GM12878 (cell line): ENCODE results near the gene GKN2. TPM values are rescaled to one million over a fixed set of nuclear protein-coding genes. Genes with fewer than 3 reads are reported as not detected.

Source experiments
- ATAC-seq: fragments of 200-7000 bp; cut with Tn5 transposase; 3 replicates; pipeline ENCODE4 v1.9.1; 2020; ENCODE audit warnings: mild to moderate bottlenecking, moderate library complexity
- BruUV-seq: library from RNA; stranded (reverse); fragments of 400-500 nt; replicated peaks from 2 replicates; lab custom pipeline; 2021; lab: Mats Ljungman, UMichigan
- CTCF ChIA-PET: fragments of 300-600 bp; sonication (Branson Sonifier 250); formaldehyde crosslinking; extraction: SDS; loops from one replicate; lab custom pipeline; 2021; ENCODE audit warnings: inconsistent platforms; lab: Yijun Ruan, JAX
- POLR2A ChIA-PET: fragments of 350-600 bp; formaldehyde crosslinking; extraction: SDS; loops from one replicate; lab custom pipeline; 2021; ENCODE audit warnings: inconsistent platforms; lab: Charles Lee
- RAD21 ChIA-PET: fragments of 300-600 bp; sonication (Branson Sonifier 250); formaldehyde crosslinking; loops from one replicate; lab custom pipeline; 2023; ENCODE audit warnings: antibody characterized with exemption; ENCODE audit not compliant: unreplicated experiment; lab: Charles Lee
- SMC1A ChIA-PET: fragments of 300-600 bp; sonication (Branson Sonifier 250); formaldehyde crosslinking; loops from one replicate; lab custom pipeline; 2023; ENCODE audit not compliant: unreplicated experiment, uncharacterized antibody; lab: Charles Lee
- DNase-seq: peaks from one replicate; pipeline ENCODE4 v3.0.0-alpha.2; 2011; ENCODE audit warnings: low read depth, low spot score
- FAIRE-seq: peaks from 3 replicates; lab custom pipeline; 2011; peaks lifted over from hg19 to GRCh38; lab: Jason Lieb, UNC
- H2AFZ ChIP-seq: 2 replicates; pipeline ENCODE4 v1.6.0; 2011; ENCODE audit warnings: low read depth, low read length, control low read depth; ENCODE audit not compliant: control insufficient read depth
- H3K27ac ChIP-seq: 2 replicates; pipeline ENCODE4 v1.5.1; 2011; ENCODE audit warnings: control low read depth; ENCODE audit not compliant: control insufficient read depth, insufficient read depth
- H3K27me3 ChIP-seq, 2 experiments: replicated peaks in 1 of 2; 2 replicates each; pipeline versions ENCODE4 v1.6.0 to v1.6.1; 2011; ENCODE audit warnings: low read length in 1 of 2; ENCODE audit not compliant: control insufficient read depth in 2 of 2, insufficient read depth in 2 of 2
- H3K36me3 ChIP-seq, 2 experiments: 2 replicates each; pipeline ENCODE4 v1.5.1; 2011; ENCODE audit warnings: low read length in 1 of 2; ENCODE audit not compliant: control insufficient read depth in 2 of 2, insufficient read depth in 2 of 2
- H3K4me1 ChIP-seq: 2 replicates; pipeline ENCODE4 v1.6.1; 2011; ENCODE audit warnings: mild to moderate bottlenecking, low read length, moderate library complexity, mixed read lengths; ENCODE audit not compliant: control insufficient read depth, insufficient read depth
- H3K4me2 ChIP-seq: 2 replicates; pipeline ENCODE4 v1.6.0; 2011; ENCODE audit warnings: control low read depth; ENCODE audit not compliant: control insufficient read depth, insufficient read depth
- H3K4me3 ChIP-seq: fragments of 200-600 bp; sonication (generic); 2 replicates; pipeline ENCODE4 v1.5.1; 2016
- H3K79me2 ChIP-seq: 2 replicates; pipeline ENCODE4 v1.6.0; 2011; ENCODE audit warnings: low read length; ENCODE audit not compliant: control insufficient read depth, insufficient read depth
- H3K9ac ChIP-seq: 2 replicates; pipeline ENCODE4 v1.8.0; 2011; ENCODE audit warnings: low read length, control low read depth, mixed read lengths; ENCODE audit not compliant: control insufficient read depth, insufficient read depth
- H3K9me3 ChIP-seq: replicated peaks from 3 replicates; pipeline ENCODE4 v1.5.1; 2011; ENCODE audit warnings: mild to moderate bottlenecking, low read length; ENCODE audit not compliant: control insufficient read depth, insufficient read depth
- H4K20me1 ChIP-seq: 2 replicates; pipeline ENCODE4 v1.6.0; 2011; ENCODE audit not compliant: control insufficient read depth, insufficient read depth
- ATF7 ChIP-seq: fragments of 450-650 bp; IDR thresholded peaks from 2 replicates; pipeline ENCODE4 v1.6.1; 2016; ENCODE audit warnings: low read depth, mild to moderate bottlenecking
- CBFB ChIP-seq: IDR thresholded peaks from 2 replicates; pipeline ENCODE4 v1.6.1; 2016; ENCODE audit warnings: antibody characterized with exemption, low read depth
- ESRRA ChIP-seq: IDR thresholded peaks from 2 replicates; pipeline ENCODE4 v1.6.1; 2012; ENCODE audit warnings: mild to moderate bottlenecking, low read length, improper control_type of control experiment
- HCFC1 ChIP-seq: fragments of 150-350 bp; IDR thresholded peaks from 2 replicates; pipeline ENCODE4 v1.6.1; 2014; ENCODE audit warnings: low read length
- NR2F1 ChIP-seq: fragments of 450-650 bp; conservative IDR thresholded peaks from 2 replicates; pipeline ENCODE4 v1.6.1; 2017; ENCODE audit warnings: mild to moderate bottlenecking
- POLR2AphosphoS2 ChIP-seq: IDR thresholded peaks from 2 replicates; pipeline ENCODE4 v1.6.1; 2011; ENCODE audit warnings: low read depth, mild to moderate bottlenecking, low read length, improper control_type of control experiment, moderate library complexity
- PRDM15 ChIP-seq: fragments of 450-650 bp; formaldehyde crosslinking; IDR thresholded peaks from 2 replicates; pipeline ENCODE4 v1.4.0; 2020; ENCODE audit warnings: mild to moderate bottlenecking, moderate library complexity
- SMARCA5 ChIP-seq: fragments of 450-650 bp; IDR thresholded peaks from 2 replicates; pipeline ENCODE4 v1.6.1; 2017; ENCODE audit warnings: mild to moderate bottlenecking
- STAT3 ChIP-seq: IDR thresholded peaks from 2 replicates; pipeline ENCODE4 v1.6.1; 2011; ENCODE audit warnings: low read depth, low read length, improper control_type of control experiment
- TARDBP ChIP-seq: IDR thresholded peaks from 2 replicates; pipeline ENCODE4 v1.6.1; 2016; ENCODE audit warnings: borderline replicate concordance
- WGBS: methylation state at CpG from one replicate; pipeline ENCODE4 v1.1.6; 2016; ENCODE audit warnings: low lambda C conversion rate; ENCODE audit not compliant: insufficient replicate concordance, insufficient coverage; ENCODE audit errors: missing lambda C conversion rate; 5-methylcytosine and 5-hydroxymethylcytosine counted together
- in situ Hi-C: fragments of 300-500 bp; cut with MboI; formaldehyde crosslinking; loops from 9 replicates; pipeline ENCODE4 v1.14.3; 2018; ENCODE audit warnings: mixed read lengths
- intact Hi-C: fragments of 100-400 bp; cut with micrococcal nuclease; formaldehyde crosslinking; loops from one replicate; pipeline ENCODE4 v1.14.2; 2022; ENCODE audit not compliant: unreplicated experiment
- polyA plus RNA-seq, 11 experiments: library from polyadenylated mRNA; depleted of rRNA in 4 of 11; unstranded in 6 of 11; stranded (reverse) in 5 of 11; fragments of >200 nt; fragmentation: Nextera tagmentation in 4 of 11; fragmentation: Illumina TruSeq in 1 of 11; extraction: Ambion mirVana in 4 of 11; extraction: Trizol in 1 of 11; gene quantifications; 1 replicate in 1 of 11; 2 replicates in 10 of 11; pipeline versions ENCODE4 v1.2.1 to v1.2.3, GENCODE V29; 2011 to 2016; ENCODE audit warnings: inconsistent platforms in 2 of 11, missing spikeins in 2 of 11, low read depth in 1 of 11
- total RNA-seq, 4 experiments: library from RNA; depleted of rRNA in 3 of 4; stranded (reverse); fragments of >200 nt in 3 of 4; fragmentation: Illumina TruSeq in 1 of 4; extraction: Trizol in 1 of 4; gene quantifications; 2 replicates each; pipeline versions ENCODE4 v1.2.1 to v1.2.3, GENCODE V29; 2013 to 2021

Gene GKN2
- total and polyA plus RNA-seq, 10 of the 15 experiments (the other 5 are each of a cell fraction or from before 2014, with no cell fraction given), result not detected

- 21% methylated on average over 9 of the region's 9 CpGs for WGBS
- DNase-seq (no peak), ATAC-seq (no peak), FAIRE-seq (no peak)
- Histone ChIP-seq H3K4me1 (no peaks in the 10 kb centered on the region), H2AFZ (no peak overlapping the region), H3K4me3 (no peak overlapping the region), H4K20me1 (no peaks in the 10 kb centered on the region), H3K4me2 (no peak overlapping the region), H3K27me3 (peaks cover 0 to 5% of the 10 kb centered on the region in 2 experiments; a peak in 1 of 4 replicates), H3K9me3 (no peaks in the 10 kb centered on the region), H3K9ac (no peak overlapping the region), H3K36me3 (no peaks in the 10 kb centered on the region), H3K79me2 (no peaks in the 10 kb centered on the region), H3K27ac (no peak overlapping the region)
- in situ Hi-C loops (no loop called here), intact Hi-C loops (no loop called here)
- RAD21 ChIA-PET, result no interaction called here
- SMC1A ChIA-PET, result no interaction called here
- CTCF ChIA-PET, result interaction anchor here (0.6 kb wide), 1 partner anchor 380 kb away, joined by 3 read pairs; no protein-coding TSS in a partner anchor
- no TSS peak for BruUV-seq
- POLR2A ChIA-PET, result no interaction called here
- no peak for TF ChIP-seq STAT3
- TF ChIP-seq ATF7, result no peak
- no peak for TF ChIP-seq CBFB
- TF ChIP-seq TARDBP, result no peak
- no peak for TF ChIP-seq POLR2AphosphoS2
- no peak for TF ChIP-seq HCFC1
- TF ChIP-seq NR2F1, result no peak
- no peak for TF ChIP-seq SMARCA5
Observed at GRCh38 chr2:68974946-68975665, 22.4 kb upstream of the GKN2 start.

GRCh38 chr2:68974251-68974650 is 21.6 kb upstream of the GKN2 start, which contains the start of gene GKN1:
TSS of gene GKN1 (plus strand) at chr2:68974636. CDS start at chr2:68974678, 42 bp downstream.
- DNase-seq (no peak), ATAC-seq (no peak), FAIRE-seq (no peak)
- Histone ChIP-seq H3K4me2 (no peak within 1 kb of the TSS), H3K27me3 (peaks cover 0 to 5% of the 10 kb centered on the region in 2 experiments; a peak in 1 of 4 replicates), H3K27ac (no peak within 1 kb of the TSS), H3K4me3 (no peak within 1 kb of the TSS), H3K4me1 (no peaks in the 10 kb centered on the region), H3K36me3 (no peaks in the 10 kb centered on the region), H3K79me2 (no peaks in the 10 kb centered on the region), H3K9me3 (no peaks in the 10 kb centered on the region), H3K9ac (no peak within 1 kb of the TSS), H4K20me1 (no peaks in the 10 kb centered on the region), H2AFZ (no peak within 1 kb of the TSS)
- in situ Hi-C loops, result no loop called here
- TF ChIP-seq PRDM15 (CRISPR knock-in tag), result no peak
- TF ChIP-seq ESRRA, result no peak
- 6% methylated on average over 3 of the region's 3 CpGs for WGBS
- no TSS peak for BruUV-seq
- ChIA-PET CTCF (interaction anchor here (0.7 to 1.1 kb wide), 2 partner anchors 16 to 222 kb away, joined by 3 to 4 read pairs; no protein-coding TSS in a partner anchor), SMC1A (interaction anchor here (0.5 to 1.5 kb wide), 3 partner anchors 16 to 77 kb away, joined by 3 to 4 read pairs (median 3); no protein-coding TSS in a partner anchor), POLR2A (no interaction called here), RAD21 (no interaction called here)
- intact Hi-C loops, result no loop called here
